Bronchial epithelial cell (primary cell): ENCODE measurements around the gene SYCE3. TPM values are rescaled to one million over a fixed set of nuclear protein-coding genes. Genes with fewer than 3 reads are reported as not detected.

Experiments
- DNase-seq: peaks from one replicate; pipeline ENCODE4 v3.0.0-alpha.2; 2010; ENCODE audit warnings: low read depth
- FAIRE-seq: peaks from 2 replicates; lab custom pipeline; 2011; peaks lifted over from hg19 to GRCh38; lab: Jason Lieb, UNC
- H3K27me3 ChIP-seq: 2 replicates; pipeline ENCODE4 v1.5.1; 2011; ENCODE audit warnings: low read length; ENCODE audit not compliant: control insufficient read depth, insufficient read depth
- H3K36me3 ChIP-seq: 2 replicates; pipeline ENCODE4 v1.5.1; 2011; ENCODE audit warnings: low read length; ENCODE audit not compliant: control insufficient read depth, insufficient read depth
- H3K4me3 ChIP-seq: 2 replicates; pipeline ENCODE4 v1.5.1; 2011; ENCODE audit warnings: mild to moderate bottlenecking, low read depth, low read length, control low read depth
- total RNA-seq: library from RNA; depleted of rRNA; stranded (reverse); fragments of >200 nt; gene quantifications from 2 replicates; pipeline ENCODE4 v1.2.1, GENCODE V29; 2014
- TF ChIP-seq, protein P1 (sequence below): IDR thresholded peaks from 2 replicates; pipeline ENCODE4 v1.5.1; 2011; ENCODE audit warnings: mild to moderate bottlenecking, moderate library complexity, low read length, control low read depth, inconsistent platforms; ENCODE audit not compliant: insufficient read depth, severe bottlenecking

The SYCE3 gene
- total RNA-seq, 1 donor from 2014 or later, result 0.79 TPM

- Histone ChIP-seq H3K4me3 (no peak overlapping the region), H3K27me3 (no peaks in the 10 kb centered on the region), H3K36me3 (peaks cover 1% of the 10 kb centered on the region)
- peak; percentile 42 for DNase-seq
- TF ChIP-seq, protein P1, sequence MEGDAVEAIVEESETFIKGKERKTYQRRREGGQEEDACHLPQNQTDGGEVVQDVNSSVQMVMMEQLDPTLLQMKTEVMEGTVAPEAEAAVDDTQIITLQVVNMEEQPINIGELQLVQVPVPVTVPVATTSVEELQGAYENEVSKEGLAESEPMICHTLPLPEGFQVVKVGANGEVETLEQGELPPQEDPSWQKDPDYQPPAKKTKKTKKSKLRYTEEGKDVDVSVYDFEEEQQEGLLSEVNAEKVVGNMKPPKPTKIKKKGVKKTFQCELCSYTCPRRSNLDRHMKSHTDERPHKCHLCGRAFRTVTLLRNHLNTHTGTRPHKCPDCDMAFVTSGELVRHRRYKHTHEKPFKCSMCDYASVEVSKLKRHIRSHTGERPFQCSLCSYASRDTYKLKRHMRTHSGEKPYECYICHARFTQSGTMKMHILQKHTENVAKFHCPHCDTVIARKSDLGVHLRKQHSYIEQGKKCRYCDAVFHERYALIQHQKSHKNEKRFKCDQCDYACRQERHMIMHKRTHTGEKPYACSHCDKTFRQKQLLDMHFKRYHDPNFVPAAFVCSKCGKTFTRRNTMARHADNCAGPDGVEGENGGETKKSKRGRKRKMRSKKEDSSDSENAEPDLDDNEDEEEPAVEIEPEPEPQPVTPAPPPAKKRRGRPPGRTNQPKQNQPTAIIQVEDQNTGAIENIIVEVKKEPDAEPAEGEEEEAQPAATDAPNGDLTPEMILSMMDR, result no peak
- no peak for FAIRE-seq
These were observed 5.9 kb upstream of the SYCE3 start for GRCh38 chr22:50568626-50569025.

- TF ChIP-seq, protein P1, result no peak
- DNase-seq (no peak), FAIRE-seq (no peak)
- no peak overlapping the region for H3K4me3 ChIP-seq
- H3K27me3 ChIP-seq, result no peaks in the 10 kb centered on the region
- H3K36me3 ChIP-seq, result peaks cover 1% of the 10 kb centered on the region
These were observed 5.1 kb upstream of the SYCE3 start for GRCh38 chr22:50567721-50568252.

DNA sequence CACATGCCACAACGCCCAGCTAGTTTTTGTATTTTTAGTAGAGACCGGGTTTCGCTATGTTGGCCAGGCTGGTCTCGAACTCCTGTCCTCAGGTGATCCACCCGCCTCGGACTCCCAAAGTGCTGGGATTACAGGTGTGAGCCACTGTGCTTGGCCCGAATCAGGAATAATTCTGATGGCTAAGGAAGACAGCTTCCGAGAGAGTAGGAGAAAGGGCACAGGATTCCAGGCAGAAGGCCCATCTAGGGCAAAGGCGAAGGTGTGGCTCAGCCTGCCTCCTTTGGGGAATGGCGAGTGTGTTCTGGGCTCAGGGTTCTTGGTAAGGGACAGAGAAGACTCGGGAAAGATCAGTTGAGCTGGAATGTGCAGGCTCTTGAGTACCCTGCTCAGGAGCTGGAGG, 1.6 kb upstream of the SYCE3 start:
- no peak overlapping the region for H3K4me3 ChIP-seq
- no peak for FAIRE-seq
- TF ChIP-seq, protein P1, result no peak
- H3K27me3 ChIP-seq, result no peaks in the 10 kb centered on the region
- DNase-seq, result no peak
- H3K36me3 ChIP-seq, result no peaks in the 10 kb centered on the region

- TF ChIP-seq, protein P1, result no peak
- Histone ChIP-seq H3K4me3 (peak overlapping the region; percentile 49), H3K27me3 (no peaks in the 10 kb centered on the region), H3K36me3 (no peaks in the 10 kb centered on the region)
- DNase-seq, result no peak
- FAIRE-seq, result no peak
These were observed 868 bp upstream of the SYCE3 start for GRCh38 chr22:50563413-50564160.

DNA sequence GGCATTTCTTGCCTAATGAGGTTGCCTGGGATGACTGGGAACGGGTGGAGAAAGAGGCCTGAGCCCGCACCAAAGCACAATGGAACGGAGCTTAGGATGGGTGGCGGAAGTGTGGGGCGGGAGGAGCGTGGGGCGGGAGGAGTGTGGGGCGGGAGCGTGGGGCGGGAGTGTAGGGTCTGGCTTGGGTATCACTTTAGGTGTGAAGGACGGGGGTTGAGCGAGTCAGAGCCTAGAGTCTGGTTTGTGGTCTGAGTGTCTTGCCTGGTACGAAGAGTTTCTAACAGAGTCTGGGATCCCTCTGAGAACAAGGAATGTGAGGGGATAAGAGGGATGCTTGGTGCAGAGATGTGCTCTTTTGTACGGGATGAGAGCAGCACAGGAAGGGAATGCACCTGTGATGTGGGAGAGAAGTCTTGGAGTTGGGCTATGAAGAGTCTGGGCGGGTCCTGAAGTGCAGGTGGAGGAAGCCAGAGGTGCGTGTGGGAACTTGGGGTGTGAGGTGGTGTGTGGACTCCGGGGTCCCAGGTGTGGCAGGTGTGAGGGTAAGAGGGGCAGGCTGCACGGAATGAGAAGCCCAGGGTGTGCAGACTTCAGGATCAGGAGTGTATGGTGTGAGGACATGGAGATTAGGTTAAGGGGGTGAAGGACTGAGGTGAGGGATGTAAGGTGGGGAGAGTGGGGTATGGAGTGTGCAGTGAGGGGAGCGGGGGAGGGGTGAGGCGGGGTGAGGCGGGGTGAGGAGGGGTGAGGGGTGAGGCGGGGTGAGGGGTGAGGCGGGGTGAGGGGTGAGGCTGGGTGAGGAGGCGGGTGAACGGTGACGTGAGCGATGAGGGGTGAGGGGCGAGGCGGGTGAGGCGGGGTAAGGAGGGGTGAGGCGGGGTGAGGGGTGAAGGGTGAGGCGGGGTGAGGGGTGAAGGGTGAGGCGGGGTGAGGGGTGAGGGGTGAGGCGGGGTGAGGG, 1.0 kb downstream of the SYCE3 start:
- Histone ChIP-seq H3K36me3 (no peaks in the 10 kb centered on the region), H3K27me3 (no peaks in the 10 kb centered on the region), H3K4me3 (no peak overlapping the region)
- FAIRE-seq, result peak; percentile 92
- TF ChIP-seq, protein P1, result no peak
- no peak for DNase-seq
